HG03135 (cell line): Measurements from ENCODE around the gene ENC1.

ENCODE experiments used
- ATAC-seq: cut with Tn5 transposase; IDR thresholded peaks from one replicate; pipeline ENCODE4 v1.9.1; 2021; ENCODE audit warnings: mild to moderate bottlenecking, moderate library complexity; ENCODE audit not compliant: unreplicated experiment

ENC1 gene

GRCh38 chr5:74633695-74634094, 6.8 kb downstream of the ENC1 start:
- no peak for ATAC-seq

DNA sequence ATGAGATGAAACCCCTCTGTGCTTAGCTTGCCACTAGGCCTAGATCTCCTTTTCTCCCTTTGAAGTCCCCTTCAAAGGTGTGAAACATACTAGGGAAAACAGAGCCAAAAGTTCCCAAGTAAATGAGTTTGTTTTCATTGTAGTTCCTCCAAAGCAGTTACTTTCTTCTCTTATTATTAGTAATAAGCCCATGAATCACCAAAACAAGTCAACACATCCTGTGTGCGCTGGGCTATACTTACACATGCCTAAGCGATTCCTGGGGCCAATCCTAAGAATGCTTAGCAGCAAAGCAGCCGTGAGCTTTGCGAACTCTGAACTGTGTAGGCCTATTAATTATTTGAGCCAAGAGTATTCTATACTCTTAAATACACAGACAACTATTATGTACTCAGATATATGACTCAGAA, 7.6 kb downstream of the ENC1 start:
- no peak for ATAC-seq

GRCh38 chr5:74631081-74631953, 9.2 kb downstream of the ENC1 start:
- ATAC-seq = peak; percentile 92

DNA sequence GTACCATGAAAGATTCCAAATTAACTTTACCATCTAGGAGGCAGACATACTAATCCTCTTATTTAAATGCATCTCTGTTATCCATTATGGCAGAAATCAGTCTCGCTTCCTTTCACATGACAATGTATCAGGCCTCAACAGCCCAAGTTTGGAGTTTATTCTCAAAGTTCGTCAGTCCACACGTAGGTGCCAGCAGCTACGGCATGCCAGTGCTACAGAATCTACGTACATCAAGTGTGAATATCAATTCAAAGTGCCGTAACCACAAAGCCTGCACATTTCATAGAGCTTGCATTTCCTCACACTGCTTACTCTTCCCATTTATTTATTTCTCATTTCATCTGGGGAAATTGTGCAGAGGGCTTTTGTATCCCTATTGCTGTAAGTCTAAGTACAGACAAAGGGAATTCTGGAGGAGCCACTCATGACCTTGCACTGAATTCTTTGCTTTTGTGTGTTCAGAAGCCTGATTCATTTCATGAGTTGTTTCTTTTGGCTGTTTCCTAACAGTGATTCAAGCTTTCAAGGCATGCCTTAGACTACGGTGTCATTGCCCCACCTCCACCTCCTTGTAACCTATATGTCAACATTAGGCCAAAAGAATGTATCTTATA, 10.0 kb downstream of the ENC1 start:
- ATAC-seq = no peak

GRCh38 chr5:74629326-74629725, 11.2 kb downstream of the ENC1 start:
- no peak for ATAC-seq

DNA sequence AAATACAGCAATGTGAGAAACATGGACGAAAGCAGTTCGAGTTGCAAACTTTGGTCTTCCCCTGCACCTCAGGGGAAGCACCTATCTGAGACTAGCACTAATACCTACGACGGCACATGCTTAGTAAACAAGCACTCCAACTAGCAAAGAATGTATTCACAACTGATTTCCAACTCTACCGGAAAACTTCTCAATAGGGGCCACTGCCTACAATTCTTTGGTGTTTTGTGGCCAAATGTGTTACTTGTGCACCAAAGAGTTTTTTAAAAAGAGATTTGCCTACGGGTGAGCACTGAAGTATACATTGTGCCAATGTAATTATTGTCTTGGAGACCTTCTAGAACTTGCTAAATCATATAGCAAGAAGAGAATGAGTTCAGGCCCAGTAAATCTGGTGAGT, 12.2 kb downstream of the ENC1 start:
- no peak for ATAC-seq

DNA sequence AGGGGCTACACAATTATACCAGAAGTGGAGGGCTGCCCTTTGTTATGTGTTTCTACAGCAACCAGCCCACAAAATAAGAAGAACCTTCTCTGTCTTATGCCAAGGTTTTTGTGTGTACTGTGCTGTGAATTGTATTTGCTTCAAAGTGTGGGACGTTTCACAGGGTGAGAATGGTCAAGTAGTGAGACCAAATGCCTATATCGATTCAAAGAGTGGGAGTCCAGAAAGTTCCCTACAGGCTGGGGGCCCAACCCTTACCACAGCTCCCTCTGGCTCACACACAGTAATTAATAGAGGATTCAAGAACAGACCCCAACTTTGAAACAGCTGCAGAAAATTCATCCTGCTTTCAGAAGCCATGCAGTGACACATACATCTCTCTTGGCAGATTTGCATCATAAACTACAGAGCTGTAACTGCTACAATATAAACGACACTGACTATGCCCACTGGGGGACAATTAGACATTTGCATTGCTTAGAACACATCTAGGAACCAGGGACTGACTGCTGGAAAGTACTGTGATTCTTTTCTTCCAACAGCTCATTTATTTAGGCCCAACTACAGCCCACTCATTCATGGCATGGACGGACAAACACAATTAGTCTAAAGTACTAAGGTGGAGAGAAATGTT, 12.8 kb downstream of the ENC1 start:
- no peak for ATAC-seq

GRCh38 chr5:74626386-74627222, 13.9 kb downstream of the ENC1 start:
- ATAC-seq = no peak

DNA sequence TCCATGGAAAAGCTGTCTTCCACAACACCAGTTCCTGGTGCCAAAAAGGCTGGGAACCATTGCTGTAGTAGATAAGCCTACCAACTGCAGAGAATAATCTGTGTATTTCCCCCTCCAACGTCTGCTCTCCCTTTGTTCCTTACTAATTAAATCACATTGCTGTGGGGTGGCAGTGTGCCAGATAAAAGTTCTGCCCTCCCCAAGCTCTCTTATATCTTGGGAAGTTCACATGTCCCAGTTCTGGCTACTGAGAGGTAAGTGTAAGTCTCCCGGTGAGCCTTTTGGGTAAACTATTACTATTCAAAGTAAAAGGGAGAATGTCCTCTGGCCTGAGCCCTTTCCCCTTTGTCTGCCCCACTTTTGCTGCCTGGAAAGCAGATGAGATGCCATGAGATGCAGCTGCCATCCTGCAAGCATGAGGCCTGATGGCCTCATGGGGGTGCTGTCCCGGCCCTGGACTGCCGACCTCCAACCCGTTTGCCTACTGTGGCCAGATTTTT, 14.7 kb downstream of the ENC1 start:
- no peak for ATAC-seq

DNA sequence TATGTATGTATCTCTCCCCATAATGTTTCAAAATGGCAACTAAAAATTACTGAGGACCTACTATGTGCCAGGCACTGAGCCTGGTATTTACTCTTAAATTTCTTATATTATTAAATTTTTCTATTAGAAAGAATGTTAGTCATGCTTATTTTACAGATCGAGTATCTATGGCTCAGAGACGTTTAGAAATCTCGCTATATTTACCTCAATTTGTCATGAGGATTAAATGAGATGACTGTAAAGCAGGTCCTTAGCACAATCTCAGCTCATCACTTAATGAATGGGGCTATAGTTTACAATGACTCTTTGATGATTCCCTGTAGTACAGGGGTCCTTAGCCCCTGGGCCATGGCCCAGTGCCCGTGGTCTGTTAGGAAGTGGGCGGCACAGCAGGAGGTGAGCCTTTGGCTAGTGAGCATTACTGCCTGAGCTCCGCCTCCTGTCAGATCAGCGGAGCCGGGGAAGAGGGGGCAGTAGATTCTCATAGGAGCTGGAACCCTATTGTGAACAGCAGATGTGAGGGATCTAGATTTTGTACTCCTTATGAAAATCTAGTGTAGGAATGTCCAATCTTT, 15.5 kb downstream of the ENC1 start:
- ATAC-seq = no peak

DNA sequence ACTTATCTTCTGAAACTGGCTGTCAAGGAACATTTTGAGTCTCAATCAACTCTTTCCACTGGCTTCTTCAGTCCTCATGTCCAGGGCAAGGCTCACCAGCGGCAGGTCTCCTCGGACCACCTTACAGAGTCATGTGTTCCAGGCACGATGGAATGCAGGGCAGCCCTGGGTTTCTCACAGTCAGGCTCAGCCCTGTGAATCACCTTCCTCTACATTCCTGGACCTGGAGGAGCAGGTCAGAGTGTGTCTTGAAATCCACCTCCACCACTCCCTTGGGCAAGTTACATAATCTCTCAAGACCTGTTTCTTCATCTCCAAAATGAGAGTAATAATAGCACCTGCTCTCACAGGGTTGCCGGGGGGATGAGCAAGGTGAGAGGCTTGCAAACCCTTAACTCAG, 16.0 kb downstream of the ENC1 start:
- no peak for ATAC-seq

GRCh38 chr5:74623748-74624408, 16.6 kb downstream of the ENC1 start:
- ATAC-seq = no peak

DNA sequence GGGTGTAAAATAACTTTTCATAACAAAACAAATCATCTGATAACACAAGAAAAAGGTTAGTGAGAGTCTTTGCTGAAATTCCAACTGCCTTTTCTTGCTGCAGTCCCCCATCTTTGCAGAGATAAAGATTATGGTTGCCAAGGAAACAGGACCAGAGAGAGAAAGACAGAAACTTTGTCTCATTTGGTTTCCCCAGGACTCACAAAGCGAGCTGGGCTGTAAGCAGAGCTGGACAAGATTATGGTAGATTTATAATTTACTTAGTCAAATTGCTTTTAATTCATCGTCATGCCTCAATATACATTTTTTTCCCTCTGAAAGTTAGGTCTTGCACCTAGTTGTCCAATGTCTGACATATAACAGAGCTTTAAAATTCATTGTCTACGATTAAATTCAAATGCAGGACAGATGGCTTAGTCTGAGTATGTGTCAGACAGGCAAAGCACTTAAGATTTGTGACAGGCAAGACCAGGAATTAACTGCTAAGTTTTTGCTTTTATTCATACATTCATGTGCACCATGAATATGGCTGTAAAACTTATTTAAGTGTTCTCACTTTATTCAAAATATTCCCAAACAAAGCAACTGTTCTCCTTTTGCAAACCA, 17.4 kb downstream of the ENC1 start:
- no peak for ATAC-seq

DNA sequence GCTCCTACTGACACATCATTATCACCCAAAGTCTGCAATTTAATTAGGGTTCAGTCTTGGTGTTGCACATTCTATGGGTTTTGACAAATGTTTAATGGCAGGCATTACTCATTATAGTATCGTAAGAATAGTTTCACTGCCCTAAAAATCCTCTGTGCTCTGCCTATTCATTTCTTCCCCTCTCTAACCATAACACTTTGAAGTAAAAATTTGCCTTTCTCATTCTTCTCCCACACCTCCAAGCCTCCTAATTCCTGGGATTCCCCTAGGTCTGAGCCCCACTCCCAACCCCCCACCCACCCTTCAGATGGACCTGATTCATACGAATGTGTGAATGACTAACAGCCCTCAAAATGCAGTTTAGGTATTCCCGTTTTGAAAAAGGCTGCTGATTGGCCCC, 18.4 kb downstream of the ENC1 start:
- no peak for ATAC-seq

GRCh38 chr5:74621492-74621891, 19.0 kb downstream of the ENC1 start:
- no peak for ATAC-seq

DNA sequence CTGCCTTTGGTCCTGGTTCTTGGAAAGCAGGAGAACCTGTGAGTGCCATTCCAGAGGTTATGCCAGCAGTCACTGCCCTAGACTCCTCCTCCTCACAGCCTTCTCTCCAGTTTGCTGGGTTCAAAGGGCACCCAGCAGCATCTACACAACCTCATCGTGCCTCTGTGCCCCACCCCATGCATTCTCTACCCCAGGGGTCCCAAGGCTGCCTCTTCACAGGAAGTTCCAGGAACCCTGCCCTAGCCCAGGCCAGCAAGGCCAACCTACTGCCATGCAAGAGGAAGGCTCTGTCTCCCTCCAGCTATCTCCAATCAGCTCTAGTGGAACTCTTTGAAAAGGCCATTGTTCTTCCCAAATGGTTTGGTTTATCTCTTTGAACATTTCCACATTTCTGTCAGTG, 21.2 kb downstream of the ENC1 start:
- ATAC-seq = no peak

GRCh38 chr5:74618106-74618505, 22.4 kb downstream of the ENC1 start:
- no peak for ATAC-seq

DNA sequence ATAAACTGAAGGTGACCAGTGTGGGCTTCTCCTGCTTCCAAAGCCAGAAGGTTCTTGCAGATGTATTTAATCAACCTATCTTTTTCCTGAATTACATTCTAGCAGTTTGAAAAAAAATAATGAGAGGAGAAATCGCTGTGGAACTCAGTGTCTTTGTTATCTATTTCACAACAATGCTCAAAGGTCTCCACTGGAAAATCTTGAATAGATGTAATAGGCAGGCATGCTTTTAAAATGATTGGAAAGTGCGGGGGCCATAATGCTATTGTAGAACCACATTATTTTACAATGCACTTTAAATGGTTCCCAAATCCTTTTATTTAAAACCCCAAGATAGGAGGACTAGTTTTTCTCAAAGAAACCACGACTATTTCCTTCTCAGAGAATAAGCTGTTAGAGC, 23.3 kb downstream of the ENC1 start:
- ATAC-seq = no peak

GRCh38 chr5:74616236-74617146, 24.0 kb downstream of the ENC1 start:
- no peak for ATAC-seq
